ENCODE data around the gene ZNF573.

ZNF573 gene

GRCh38 chr19:37695144-37695899 lies 84.1 kb downstream of the ZNF573 start:
- no peak for DNase-seq

- no peak for DNase-seq
Measured at GRCh38 chr19:37692956-37693620, 86.3 kb downstream of the ZNF573 start.

- peak; percentile 18 to 72 for DNase-seq
Measured at GRCh38 chr19:37691881-37692504, 87.4 kb downstream of the ZNF573 start.

All from inflammatory macrophage treated with lipopolysaccharide for 1 hour (primary cell).